ENCODE data around the gene BST1.

The BST1 gene

GRCh38 chr4:15675356-15675755, 27.5 kb upstream of the BST1 start:
- H2AFZ ChIP-seq (ENCODE audit: low read depth, low read length, severe bottlenecking): no peak overlapping the region
- H3K9me3 ChIP-seq (ENCODE audit: insufficient read depth, low read length): no peaks in the 10 kb centered on the region
- H3K9me2 ChIP-seq (replicated peaks; ENCODE audit: insufficient read depth, low read length): no peaks in the 10 kb centered on the region
- TF ChIP-seq EZH2phosphoT487 (conservative IDR thresholded peaks at IDR 0.05; ENCODE audit: low read length) (no peak), CTCF (IDR thresholded peaks at IDR 0.05; ENCODE audit: insufficient read depth, low read length, poor library complexity, severe bottlenecking) (no peak)
- H3K27ac ChIP-seq (ENCODE audit: low read depth, low read length): peak overlapping the region; percentile 49
- no peak overlapping the region for H3K4me3 ChIP-seq (ENCODE audit: insufficient read depth, low read length, poor library complexity, severe bottlenecking)
- H3K9ac ChIP-seq (ENCODE audit: low read length): no peak overlapping the region; the same call in 1 of the 2 replicates
- no peaks in the 10 kb centered on the region for H4K20me1 ChIP-seq (ENCODE audit: low read depth, low read length)
- H3K27me3 ChIP-seq (ENCODE audit: low read length): no peaks in the 10 kb centered on the region
- peaks cover 7% of the 10 kb centered on the region; the same call in 1 of the 2 replicates for H3K36me3 ChIP-seq (ENCODE audit: low read length)
- H3K4me2 ChIP-seq (ENCODE audit: low read depth, low read length, poor library complexity, severe bottlenecking): peak overlapping the region; percentile 79
- H3F3A ChIP-seq (ENCODE audit: insufficient read depth): peaks cover 32% of the 10 kb centered on the region
- peaks cover 93% of the 10 kb centered on the region for H3K79me2 ChIP-seq (ENCODE audit: insufficient read depth, low read length)

- peak overlapping the region; percentile 79 for H3K4me2 ChIP-seq (ENCODE audit: low read depth, low read length, poor library complexity, severe bottlenecking)
- H3K27ac ChIP-seq (ENCODE audit: low read depth, low read length): peak overlapping the region; percentile 49
- H3F3A ChIP-seq (ENCODE audit: insufficient read depth): peaks cover 32% of the 10 kb centered on the region
- H3K9me2 ChIP-seq (replicated peaks; ENCODE audit: insufficient read depth, low read length): no peaks in the 10 kb centered on the region
- no peak overlapping the region for H3K9ac ChIP-seq (ENCODE audit: low read length)
- peaks cover 7% of the 10 kb centered on the region; the same call in 1 of the 2 replicates for H3K36me3 ChIP-seq (ENCODE audit: low read length)
- peaks cover 96% of the 10 kb centered on the region for H3K79me2 ChIP-seq (ENCODE audit: insufficient read depth, low read length)
- H3K9me3 ChIP-seq (ENCODE audit: insufficient read depth, low read length): no peaks in the 10 kb centered on the region
- H3K4me3 ChIP-seq (ENCODE audit: insufficient read depth, low read length, poor library complexity, severe bottlenecking): no peak overlapping the region
- no peak for TF ChIP-seq CTCF (IDR thresholded peaks at IDR 0.05; ENCODE audit: insufficient read depth, low read length, poor library complexity, severe bottlenecking)
- no peak for TF ChIP-seq EZH2phosphoT487 (conservative IDR thresholded peaks at IDR 0.05; ENCODE audit: low read length)
- H2AFZ ChIP-seq (ENCODE audit: low read depth, low read length, severe bottlenecking): no peak overlapping the region
- no peaks in the 10 kb centered on the region for H4K20me1 ChIP-seq (ENCODE audit: low read depth, low read length)
- H3K27me3 ChIP-seq (ENCODE audit: low read length): no peaks in the 10 kb centered on the region
Observed at GRCh38 chr4:15676039-15676438, 26.8 kb upstream of the BST1 start.

GRCh38 chr4:15676899-15677298, 26.0 kb upstream of the BST1 start:
- no peak overlapping the region for H3K9ac ChIP-seq (ENCODE audit: low read length)
- no peak overlapping the region for H2AFZ ChIP-seq (ENCODE audit: low read depth, low read length, severe bottlenecking)
- H3K4me3 ChIP-seq (ENCODE audit: insufficient read depth, low read length, poor library complexity, severe bottlenecking): no peak overlapping the region
- no peaks in the 10 kb centered on the region for H3K9me3 ChIP-seq (ENCODE audit: insufficient read depth, low read length)
- peak overlapping the region; percentile 79 for H3K4me2 ChIP-seq (ENCODE audit: low read depth, low read length, poor library complexity, severe bottlenecking)
- no peaks in the 10 kb centered on the region for H4K20me1 ChIP-seq (ENCODE audit: low read depth, low read length)
- H3K79me2 ChIP-seq (ENCODE audit: insufficient read depth, low read length): peaks cover 94% of the 10 kb centered on the region
- TF ChIP-seq EZH2phosphoT487 (conservative IDR thresholded peaks at IDR 0.05; ENCODE audit: low read length): no peak
- TF ChIP-seq CTCF (IDR thresholded peaks at IDR 0.05; ENCODE audit: insufficient read depth, low read length, poor library complexity, severe bottlenecking): no peak
- peaks cover 7% of the 10 kb centered on the region; the same call in 1 of the 2 replicates for H3K36me3 ChIP-seq (ENCODE audit: low read length)
- peaks cover 32% of the 10 kb centered on the region for H3F3A ChIP-seq (ENCODE audit: insufficient read depth)
- H3K27ac ChIP-seq (ENCODE audit: low read depth, low read length): peak overlapping the region; percentile 49; the same call in 1 of the 2 replicates
- H3K9me2 ChIP-seq (replicated peaks; ENCODE audit: insufficient read depth, low read length): no peaks in the 10 kb centered on the region
- no peaks in the 10 kb centered on the region for H3K27me3 ChIP-seq (ENCODE audit: low read length)
